ENCODE results near the gene ZNF425.
"Not testable (repeated sequence)": the region's sequence is repeated elsewhere in the genome, so short reads cannot be mapped to it uniquely, and the experiment has no call there.

Gene ZNF425

DNA sequence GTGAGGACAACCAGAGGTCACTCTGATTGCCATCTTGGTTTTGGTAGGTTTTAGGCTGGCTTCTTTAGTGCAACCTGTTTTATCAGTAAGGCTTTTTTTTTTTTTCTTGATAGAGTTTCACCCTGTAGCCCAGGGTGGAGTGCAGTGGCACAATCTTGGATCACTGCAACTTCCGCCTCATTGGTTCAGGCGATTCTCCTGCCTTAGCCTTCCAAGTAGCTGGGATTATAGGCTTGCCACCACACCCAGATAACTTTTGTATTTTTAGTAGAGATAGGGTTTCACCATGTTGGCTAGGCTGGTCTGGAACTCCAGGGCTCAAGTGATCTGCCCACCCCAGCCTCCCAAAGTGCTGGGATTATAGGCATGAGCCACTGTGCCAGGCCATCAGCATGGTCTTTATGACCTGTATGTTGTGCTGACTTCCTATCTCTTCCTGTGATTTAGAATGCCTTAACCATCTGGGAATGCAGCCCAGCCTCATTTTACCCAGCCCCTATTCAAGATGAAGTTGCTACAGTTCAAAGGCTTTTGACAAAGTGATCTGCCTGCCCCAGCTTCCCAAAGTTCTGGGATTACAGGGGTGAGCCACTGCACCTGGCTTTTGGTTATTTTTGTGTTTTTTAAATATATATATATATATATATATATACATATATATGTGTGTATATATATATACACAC lies 7.0 kb upstream of the ZNF425 start:
- no peak for DNase-seq (ENCODE audit: low read depth, low spot score)

DNA sequence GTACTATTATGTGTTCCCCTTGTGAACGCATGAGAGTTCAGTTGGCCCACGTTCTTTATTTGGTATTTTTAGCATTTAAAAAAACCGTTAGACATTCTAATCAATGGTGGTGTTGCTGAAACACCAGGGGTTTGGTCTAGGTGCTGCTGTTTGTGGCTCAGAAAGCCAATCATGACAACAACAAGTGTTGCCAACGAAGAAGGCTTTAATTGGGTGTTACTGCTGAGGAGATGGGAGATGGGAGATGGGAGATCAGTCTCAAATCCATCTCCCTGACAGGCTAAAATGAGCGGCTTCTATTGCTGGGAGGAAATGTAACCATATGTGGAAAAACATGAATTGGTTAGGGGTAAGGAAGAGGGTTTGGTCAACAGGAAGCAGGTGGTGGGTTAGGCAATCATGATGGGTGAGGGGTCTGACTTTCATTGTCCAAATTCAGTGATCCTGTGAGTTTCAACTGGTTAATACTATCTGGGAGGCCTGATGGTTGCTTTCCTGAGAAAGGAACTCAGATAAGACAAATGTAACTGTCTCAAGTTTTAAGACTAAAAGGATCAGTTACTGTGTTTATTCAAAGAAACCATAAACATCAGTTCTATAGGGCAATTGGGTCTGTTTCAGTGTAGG lies 4.6 kb upstream of the ZNF425 start:
- DNase-seq (ENCODE audit: low read depth, low spot score), result no peak

DNA sequence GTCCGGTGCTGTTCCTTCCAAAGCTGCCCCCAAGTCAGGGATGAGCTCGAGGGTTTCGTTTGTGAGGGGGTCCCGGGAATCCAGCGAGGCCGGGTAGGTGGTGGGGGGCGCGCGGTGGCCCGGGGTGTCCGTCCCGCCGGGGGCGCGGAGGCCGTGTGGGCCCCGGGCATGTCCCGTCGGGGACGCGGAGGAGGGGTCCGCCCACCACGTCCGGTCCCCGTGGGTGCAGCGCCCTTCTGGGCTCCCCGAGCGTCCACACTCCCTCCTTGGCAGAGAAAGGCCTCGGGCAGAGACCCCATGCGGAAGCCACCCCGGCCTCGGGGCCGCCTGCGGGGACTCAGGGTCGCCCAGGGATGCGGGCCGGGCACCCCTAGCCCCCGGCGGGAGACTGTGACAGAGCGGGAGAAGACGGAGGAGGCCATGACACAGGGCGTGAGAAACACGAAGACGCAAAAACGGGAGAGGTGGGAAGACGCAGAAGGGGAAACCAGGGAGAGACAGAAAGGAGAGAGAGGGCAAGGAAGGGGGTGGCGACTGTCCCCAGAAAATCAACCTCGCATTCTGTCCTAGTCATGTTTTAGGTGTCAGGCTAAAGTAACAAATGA lies 640 bp upstream of the ZNF425 start:
- no peak for DNase-seq (ENCODE audit: low read depth, low spot score)

DNA sequence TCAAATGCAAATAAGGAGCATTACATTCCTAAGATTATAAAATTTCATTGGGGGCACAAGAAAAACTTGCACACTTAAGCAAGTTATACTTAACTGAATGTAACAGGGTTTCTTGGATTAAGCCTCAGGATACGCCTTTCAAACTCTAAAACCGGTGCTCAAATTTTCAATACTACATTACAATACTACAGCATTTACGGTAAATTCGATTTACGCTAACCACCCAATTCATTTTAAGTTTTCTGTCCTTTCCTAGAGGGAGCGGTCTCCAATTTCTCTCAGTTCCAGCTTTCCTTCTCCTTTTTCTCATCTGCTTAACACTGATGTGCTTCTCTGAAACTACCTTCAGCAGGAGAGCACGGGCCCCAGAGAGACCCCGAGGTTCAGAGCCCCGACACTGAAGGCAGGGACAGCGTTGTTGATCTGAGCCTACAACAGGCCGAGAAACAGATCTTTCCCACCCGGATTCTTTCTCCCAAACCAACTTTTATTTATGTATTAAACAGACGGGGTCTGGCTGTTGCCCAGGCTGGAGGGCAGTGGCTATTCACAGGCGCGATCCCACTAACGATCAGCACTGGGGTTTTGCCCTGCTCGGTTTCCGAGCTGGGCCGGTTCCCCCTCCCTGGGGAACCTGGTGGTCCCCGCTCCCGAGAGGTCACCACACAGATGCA lies 798 bp downstream of the ZNF425 start:
- DNase-seq (ENCODE audit: low read depth, low spot score), result no peak

DNA sequence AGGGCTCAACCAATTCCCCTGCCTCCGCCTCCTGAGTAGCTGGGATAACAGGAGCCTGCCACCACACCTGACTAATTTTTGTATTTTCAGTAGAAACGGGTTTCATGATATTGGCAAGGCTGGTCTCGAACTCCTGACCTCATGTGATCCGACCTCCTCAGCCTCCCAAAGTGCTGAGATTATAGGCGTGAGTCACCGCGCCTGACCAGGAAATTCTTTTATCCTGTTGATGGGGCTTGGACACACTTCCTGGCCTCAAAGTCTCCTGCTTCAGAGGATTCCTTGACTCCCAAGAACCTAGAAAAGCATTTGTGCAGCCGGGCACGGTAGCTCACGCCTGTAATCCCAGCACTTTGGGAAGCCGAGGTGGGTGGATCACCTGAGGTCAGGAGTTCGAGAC lies 16.2 kb downstream of the ZNF425 start:
- DNase-seq (ENCODE audit: low read depth, low spot score), result no peak

DNA sequence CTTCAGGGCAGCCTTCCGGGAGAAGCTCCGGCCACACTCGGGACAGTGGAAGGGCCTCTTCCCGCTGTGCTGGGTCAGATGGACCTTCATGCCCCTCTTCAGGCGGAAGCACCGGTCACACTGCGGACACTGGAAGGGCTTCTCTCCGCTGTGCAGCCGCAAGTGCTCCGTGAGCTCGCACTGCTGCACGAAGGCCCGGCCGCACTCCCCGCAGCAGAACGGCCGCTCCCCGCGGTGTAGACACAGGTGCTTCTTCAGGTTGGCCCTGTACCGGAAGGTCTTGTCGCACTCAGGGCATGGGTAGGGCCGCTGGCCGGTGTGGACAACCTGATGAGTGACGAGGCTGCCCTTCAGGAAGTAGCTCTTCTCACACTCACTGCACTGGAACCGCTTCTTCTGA lies 21.4 kb downstream of the ZNF425 start:
- DNase-seq (ENCODE audit: low read depth, low spot score), result no peak

DNA sequence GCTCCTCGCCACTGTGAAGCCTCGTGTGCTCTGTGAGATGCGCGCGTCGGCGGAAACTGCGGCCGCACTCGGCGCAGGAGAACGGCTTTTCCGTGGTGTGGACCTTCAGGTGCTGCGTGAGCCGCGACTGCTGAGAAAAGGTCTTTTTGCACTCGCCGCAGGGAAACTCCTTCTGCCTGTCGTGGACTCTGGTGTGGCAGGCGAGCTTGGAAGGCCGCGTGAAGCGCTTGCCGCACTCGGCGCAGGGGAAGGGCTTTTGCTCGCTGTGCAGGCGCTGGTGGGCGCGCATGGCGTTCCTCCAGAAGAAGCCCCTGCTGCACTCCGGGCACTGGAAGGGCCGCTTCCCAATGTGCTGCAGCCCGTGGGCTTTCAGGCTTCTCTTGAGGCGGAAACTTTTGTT lies 21.9 kb downstream of the ZNF425 start:
- DNase-seq (ENCODE audit: low read depth, low spot score), result no peak

DNA sequence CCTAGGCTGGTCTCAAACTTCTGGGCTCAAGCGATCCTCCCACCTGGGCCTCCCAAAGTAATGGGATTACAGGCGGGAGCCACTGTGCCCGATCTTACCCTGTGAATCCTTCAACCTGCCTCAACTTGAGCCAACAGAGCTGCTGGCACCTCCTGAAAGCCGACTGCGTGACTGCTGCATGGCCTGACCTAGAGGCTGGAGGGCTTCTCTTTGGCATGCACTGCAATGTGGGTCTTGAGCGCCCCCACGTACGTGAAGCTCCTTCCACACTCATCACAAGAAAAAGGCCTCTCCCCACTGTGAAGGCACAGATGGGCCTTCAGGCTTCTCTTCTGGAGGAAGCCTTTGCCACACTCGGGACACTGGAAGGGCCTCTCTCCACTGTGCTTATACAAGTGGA lies 22.7 kb downstream of the ZNF425 start:
- DNase-seq (ENCODE audit: low read depth, low spot score), result no peak

DNA sequence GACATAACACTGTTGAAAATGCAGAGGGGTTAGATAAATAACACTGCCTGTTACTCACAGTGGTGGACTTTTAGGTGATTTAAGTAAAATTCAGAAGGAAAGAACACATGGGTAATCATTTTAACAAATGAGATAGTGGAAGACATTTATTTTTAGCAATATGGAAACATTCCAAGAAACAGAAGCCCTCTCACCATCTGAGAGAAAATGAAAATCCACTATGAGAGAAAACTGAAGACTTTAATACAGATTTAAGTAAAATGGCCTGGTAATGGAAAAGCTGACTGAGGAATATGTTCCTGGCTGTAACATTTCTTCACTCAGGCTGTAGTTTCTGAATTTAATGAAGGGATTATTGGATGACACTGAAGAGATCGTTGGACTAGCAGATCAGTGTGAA lies 23.5 kb downstream of the ZNF425 start:
- no peak for DNase-seq (ENCODE audit: low read depth, low spot score)

DNA sequence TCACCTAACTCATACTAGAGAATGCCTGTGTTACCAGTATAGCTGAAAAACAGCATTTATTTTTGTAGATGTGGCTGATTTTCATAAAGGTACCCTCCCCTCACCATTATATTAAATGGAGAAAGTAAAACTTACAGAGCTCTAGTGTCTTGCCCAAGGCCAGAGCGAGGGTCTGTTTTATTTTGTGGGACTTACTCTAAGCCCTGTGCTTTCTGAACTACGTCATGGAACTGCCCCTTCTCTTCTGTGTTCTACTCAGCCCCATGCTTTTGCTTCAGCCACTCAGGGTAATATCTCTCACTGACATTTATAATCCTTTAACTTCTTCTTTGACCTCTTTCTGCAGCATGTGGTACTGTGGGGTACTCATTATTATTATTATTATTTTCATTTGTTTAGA lies 25.3 kb downstream of the ZNF425 start:
- no peak for DNase-seq (ENCODE audit: low read depth, low spot score)

DNA sequence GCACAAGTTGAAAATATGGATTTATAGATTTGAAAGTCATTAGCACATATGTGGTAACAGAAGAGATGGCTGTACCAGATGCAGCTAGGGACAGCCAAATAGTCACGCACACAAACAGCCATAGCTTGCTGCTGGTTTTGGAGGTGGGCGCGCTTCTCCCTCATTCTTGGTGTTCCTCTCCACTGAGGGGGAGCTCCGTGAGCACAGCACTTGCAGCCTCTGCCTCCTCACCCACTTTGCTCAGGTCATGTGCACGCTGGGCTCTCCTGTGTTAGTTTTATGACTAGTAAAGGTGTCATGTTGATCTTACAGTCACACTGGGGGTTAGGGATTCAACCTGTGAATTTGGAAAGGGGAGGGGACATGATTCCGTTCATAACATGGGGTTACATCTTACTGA lies 27.1 kb downstream of the ZNF425 start:
- DNase-seq (ENCODE audit: low read depth, low spot score), result no peak

DNA sequence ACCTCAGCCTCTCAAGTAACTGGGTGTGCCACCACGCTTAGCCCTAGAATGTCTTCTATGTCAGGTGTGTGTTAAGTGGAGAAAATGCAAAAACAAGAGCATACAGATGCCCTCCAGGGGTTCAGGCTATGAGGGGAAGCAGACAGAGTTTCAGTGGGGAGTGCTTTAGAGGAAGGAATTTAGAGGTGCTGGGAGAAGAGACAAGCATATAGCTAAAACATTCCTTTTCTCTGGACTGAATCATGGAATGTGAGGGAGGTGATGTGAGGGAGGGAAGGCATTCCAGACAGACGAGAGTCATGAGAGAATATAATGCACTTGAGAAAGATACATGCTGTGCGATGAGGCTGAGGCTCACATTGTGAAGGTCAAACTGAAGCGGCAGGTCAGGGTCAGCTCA lies 29.0 kb downstream of the ZNF425 start:
- no peak for DNase-seq (ENCODE audit: low read depth, low spot score)

DNA sequence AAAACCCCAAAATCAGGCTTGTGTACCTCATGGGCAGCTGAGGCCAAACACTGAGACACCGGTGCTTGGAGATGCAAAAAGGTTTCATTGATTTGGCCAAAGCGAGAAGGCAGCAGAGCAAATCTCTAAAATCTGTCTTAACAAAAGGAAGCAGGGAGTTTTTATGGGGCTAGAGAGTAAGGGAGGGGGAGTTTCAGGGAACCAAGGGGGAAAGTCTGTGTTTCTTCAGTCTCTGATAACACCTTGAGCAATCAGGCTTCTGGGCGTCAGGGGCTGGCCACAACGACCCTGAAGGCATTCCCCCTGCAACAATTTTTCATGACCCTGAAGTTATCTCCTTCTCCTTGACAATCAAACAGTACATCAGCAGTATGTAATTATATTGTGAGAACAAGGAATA lies 32.9 kb downstream of the ZNF425 start:
- DNase-seq (ENCODE audit: low read depth, low spot score), result no peak

DNA sequence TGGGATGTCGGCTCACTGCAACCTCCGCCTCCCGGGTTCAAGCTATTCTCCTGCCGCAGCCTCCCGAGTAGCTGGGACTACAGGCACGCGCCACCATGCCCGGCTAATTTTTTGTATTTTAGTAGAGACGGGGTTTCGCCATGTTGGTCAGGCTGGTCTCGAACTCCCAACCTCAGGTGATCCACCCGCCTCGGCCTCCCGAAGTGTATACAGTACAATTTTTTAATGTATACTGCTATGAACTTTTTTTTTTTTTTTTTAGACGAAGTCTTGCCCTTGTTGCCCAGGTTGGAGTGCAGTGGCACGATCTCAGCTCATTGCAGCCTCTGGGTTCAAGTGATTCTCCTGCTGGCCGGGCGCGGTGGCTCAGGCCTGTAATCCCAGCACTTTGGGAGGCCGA lies 33.9 kb downstream of the ZNF425 start:
- DNase-seq (ENCODE audit: low read depth, low spot score), result not testable (repeated sequence)

DNA sequence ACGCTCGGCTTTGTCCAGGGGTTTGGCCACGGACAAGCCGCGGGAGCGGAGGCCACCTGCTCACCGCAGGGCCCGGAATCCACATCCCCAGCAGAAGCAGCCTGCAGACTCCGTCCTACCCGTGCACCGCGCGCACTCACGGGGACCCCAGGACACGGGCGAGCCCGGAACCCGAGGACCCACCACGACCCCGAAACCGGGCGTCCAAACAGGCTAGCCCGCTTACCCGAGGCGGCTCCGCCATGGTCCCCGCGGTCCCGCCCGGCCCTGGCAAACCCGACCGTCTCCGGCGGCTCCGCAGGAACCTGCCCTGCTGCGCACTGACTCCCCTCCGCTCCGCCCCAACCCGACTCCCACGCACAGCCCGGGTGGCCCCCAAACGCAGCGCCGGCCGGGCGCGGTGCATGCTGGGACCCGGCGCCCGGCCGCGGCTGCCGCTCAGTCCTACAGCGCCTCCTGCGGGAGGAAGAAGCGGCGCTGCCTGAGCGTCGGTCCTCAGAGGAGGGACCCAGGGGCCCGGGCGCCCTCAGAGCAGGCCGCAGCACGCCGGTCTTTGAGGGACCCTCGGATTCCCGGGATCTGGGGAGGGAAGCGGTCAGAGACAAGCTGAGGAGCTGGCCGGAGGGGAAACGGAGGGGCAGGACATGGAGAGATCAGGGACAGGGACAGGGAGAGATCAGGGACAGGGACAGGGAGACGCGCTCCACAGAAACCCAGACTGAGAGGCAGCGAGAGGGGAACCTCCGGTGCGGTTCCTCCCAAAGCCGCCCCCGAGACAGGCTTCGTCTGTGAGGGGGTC lies 35.5 kb downstream of the ZNF425 start, which contains the start of gene ZNF786:
Gene ZNF786 (minus strand): TSS at position 322 of the 799 bp plus-strand sequence. CDS start 78 bp downstream, at position 244.
- peak; percentile 64 for DNase-seq (ENCODE audit: low read depth, low spot score)

DNA sequence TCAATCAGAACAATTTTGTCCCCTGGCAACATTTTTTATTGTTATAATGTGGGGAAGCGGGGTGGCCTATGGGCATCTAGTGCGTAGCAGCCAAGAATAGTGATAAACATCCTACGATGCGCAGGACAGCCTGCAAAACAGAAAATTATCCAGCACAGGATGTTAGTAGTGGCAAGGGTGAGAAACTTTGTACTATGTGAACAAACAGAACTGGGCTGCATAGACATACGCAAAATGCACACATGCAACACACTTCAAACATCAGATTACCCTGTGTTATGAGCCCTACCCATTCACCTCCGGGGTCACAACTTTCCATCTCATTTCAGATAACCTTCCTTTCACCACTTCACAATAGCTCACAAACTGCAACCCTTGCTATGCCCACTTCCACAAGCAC lies 38.7 kb downstream of the ZNF425 start:
- DNase-seq (ENCODE audit: low read depth, low spot score), result no peak

DNA sequence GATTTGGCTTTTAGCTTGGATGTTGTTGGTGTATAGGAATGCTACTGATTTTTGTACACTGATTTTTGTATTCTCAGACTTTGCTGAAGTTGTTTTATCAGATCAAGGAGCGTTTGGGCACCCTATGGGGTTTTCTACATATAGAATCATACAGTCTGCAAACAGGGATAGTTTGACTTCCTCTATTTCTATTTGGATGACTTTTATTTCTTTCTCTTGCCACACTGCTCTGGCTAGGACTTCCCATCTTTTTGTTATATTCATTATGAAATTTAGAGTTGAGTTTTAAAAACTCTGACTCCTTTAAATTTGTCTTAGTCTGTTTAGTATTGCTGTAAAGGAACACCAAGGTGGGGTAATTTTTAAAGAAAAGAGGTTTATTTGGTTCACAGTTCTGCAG lies 40.3 kb downstream of the ZNF425 start:
- no peak for DNase-seq (ENCODE audit: low read depth, low spot score)

DNA sequence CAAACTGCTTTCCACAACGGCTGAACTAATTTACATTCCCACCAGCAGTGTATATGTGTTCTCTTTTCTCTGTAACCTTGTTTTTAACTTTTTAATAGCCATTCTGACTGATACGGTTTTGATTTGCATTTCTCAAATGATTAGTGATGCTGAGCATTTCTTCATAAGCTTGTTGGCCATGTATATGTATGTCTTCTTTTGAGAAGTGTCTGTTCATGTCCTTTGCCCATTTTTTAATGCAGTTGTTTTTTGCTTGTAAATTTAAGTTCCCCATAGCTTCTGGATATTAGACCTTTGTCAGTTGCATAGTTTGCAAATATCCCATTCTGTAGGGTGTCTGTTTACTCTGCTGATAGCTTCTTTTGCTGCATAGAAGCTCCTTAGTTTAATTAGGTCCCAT lies 41.7 kb downstream of the ZNF425 start:
- DNase-seq (ENCODE audit: low read depth, low spot score), result no peak

DNA sequence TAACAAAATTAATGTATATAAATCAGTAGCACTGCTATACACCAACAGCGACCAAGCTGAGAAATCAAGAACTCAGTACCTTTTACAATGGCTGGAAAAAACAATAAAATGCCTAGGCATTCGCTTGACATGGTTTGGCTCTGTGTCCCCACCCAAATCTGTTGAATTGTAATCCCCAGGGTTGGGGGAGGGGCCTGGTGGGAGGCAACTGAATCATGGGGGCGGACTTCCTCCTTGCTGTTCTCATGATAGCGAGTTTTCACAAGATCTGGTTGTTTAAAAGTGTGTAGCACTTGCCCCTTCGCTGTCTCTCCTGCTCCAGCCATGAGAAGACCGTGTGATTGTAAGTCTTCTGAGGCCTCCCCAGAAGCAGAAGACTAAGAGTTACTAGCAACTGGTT lies 44.2 kb downstream of the ZNF425 start:
- DNase-seq (ENCODE audit: low read depth, low spot score), result no peak

DNA sequence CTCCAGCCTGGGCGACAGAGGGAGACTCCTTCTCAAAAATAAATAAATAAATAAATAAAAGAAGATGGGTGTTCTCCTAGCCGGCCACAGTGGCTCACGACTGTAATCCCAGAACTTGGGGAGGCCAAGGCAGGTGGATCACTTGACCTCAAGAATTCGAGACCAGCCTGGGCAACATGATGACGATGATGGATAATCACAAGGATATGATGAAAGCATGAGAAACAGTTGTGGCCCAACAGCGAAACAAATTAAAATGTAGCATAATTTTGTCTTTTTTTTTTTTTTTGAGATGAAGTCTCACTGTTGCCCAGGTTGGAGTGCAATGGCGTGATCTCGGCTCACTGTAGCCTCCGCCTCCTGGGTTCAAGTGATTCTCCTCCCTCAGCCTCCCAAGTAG lies 48.5 kb downstream of the ZNF425 start:
- DNase-seq (ENCODE audit: low read depth, low spot score), result no peak

DNA sequence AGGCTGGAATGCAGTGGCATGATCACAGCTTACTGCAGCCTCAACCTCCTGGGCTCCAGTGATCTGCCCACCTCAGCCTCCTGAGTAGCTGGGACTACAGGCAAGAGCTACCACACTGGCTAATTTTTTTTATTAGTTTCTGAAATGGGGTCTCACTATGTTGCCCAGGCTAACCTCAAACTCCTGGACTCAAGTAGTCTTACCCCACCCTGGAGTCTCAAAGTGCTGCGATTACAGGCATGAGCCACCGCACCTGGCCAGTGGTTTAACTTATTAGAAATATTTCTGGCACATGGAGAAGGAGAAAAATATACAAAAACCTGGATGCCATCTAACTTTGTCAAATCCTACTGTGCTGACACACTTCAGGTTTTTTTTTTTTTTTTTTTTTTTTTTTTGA lies 50.8 kb downstream of the ZNF425 start:
- no peak for DNase-seq (ENCODE audit: low read depth, low spot score)

All from smooth muscle cell of the brain vasculature (primary cell).